UCSD-AML1 (cell line): ENCODE measurements around the gene VWC2.

Source experiments
- DNase-seq: peaks from one replicate; lab custom pipeline; 2025; ENCODE audit not compliant: unreplicated experiment; lab: John Stamatoyannopoulos, UW

Gene VWC2

DNA sequence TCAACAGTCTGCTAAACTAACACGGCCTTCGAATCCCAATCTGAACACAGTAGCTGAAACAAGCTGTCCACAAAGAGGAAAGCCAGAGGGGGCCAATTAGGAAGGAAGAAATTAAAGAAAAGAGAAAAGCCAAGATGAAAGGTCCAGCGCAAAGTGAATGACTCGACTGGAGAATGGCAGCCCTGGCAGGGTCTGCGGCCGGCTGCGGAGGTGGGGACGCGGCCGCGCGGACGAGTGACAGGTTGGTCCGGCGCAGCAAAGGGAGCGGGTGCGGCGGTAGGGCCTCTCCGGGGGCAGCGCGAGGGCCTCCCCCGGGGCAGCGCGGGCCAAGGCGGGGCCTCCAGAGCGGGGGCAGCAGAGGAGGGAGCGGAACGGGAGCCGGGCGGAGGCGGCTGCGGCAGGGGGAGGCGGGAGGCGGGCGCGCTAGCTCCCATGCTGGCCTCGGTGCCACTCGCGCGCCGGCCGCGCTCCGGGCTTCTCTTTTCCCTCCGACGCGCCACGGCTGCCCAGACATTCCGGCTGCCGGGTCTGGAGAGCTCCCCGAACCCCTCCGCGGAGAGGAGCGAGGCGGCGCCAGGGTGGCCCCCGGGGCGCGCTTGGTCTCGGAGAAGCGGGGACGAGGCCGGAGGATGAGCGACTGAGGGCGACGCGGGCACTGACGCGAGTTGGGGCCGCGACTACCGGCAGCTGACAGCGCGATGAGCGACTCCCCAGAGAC, at the start of gene VWC2:
Gene VWC2 (plus strand): TSS at position 421 of the 718 bp plus-strand sequence. CDS start 1,798 bp downstream, outside the sequence.
- DNase-seq = no peak

DNA sequence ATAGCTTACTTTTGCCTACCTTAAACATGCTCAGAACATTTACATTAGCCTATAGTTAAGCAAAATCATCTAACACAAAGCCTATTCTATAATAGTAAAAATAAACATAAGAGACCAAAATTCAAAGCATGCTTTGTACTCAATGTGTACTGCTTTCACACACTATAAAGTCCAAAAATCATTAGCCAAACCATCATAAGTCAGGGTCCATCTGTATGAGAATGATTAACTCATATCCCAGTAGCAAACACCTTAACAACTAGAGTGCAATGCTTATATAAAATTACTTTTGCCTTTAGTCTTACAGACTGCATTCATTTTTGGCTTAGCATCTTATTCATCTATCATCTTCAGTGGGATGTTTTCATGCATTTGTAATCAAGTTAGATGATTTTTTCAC, 49.4 kb upstream of the VWC2 start:
- DNase-seq = no peak

DNA sequence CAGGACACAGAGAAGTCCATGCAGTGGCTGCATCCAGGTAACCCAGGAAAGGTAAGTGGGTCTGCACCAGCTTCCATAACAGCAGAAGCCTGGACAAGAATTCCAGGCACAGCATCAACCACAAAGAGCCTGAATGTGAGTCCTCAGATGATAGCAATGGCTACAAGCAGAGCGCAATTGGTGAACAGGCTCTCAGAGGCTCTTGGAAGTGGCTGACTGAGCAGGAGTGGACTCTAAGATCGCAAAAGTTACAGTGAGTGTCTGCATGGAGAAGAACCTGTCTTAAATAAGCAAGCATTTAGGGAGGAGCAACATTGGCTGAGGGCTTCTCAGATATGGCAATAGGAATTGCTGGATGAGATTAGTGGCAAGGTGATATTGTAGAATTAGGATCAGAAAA, 41.6 kb upstream of the VWC2 start:
- no peak for DNase-seq

DNA sequence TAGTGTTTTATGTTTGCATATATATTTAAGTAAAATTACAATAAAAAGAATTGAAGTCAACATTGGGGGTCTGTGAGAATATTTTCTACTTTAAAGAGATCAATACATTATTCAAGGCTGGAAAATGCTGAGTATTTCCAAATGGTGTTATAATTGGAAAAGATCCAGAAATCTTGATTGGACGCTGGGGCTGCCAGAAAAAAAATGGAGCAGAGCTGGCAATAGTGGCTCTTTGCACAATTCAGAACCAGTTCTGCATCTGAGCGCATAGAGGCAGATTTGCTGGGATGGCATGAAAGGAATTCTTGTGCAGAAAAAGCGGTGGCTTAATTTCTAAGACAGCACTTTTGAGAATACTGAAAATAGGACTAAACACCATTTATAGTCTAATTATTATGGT, 10.8 kb upstream of the VWC2 start:
- no peak for DNase-seq

DNA sequence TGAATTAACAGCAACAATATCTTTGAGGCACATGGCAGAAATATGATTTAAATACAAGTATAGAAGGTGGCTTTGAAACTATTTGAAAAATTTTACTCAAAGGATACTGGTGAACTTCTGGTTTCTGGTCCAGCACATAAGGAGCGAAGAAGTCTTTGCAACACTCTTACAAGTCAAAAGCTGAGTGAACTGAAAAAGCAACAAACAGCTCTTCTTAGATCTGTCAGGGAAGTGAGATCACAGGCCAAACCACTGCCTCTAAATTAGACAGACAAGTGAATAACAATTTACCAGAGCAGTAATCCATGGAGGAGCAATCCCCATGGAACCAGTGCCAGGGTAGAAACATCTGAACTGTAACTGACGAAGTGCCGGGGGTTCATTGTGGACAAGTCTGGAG, 9.6 kb upstream of the VWC2 start:
- DNase-seq = no peak

DNA sequence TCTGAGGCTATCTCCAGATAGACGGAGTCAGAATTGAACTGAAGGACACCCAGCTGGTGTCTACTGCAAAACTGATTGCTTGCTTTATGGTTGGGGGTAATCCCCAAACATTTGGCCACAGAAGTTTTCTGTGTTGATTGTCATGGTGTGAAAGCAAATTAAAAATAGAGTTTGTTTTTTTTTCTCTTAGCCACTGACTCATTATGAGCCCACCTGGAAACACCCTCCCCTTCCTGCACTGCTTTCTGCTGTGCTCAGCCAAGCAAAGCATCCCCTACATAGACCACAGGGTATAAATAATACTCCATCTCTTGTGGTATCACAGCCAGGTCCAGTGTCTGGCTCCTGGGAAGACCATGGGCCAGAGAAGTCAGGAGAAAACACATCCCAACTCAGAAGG, 6.5 kb upstream of the VWC2 start:
- DNase-seq = no peak

DNA sequence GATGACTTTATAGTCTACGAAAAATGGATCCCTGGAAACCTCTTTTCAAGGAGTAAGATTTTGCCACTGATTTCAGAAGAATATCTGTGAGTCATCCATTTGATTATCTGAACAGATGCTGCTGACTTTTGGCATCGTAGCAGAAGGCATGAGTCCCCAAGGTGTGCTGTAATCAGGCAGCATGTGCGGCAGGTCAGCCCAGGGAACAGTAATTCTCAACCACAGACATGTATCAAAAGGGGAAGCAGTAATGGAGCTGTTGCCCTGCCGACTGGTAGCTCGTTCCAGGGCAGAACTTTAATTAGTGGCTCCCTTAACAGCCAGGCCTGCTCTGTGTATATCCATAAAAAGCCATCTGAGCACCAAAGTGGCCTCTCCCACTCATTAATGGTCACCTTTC, 5.7 kb upstream of the VWC2 start:
- no peak for DNase-seq

DNA sequence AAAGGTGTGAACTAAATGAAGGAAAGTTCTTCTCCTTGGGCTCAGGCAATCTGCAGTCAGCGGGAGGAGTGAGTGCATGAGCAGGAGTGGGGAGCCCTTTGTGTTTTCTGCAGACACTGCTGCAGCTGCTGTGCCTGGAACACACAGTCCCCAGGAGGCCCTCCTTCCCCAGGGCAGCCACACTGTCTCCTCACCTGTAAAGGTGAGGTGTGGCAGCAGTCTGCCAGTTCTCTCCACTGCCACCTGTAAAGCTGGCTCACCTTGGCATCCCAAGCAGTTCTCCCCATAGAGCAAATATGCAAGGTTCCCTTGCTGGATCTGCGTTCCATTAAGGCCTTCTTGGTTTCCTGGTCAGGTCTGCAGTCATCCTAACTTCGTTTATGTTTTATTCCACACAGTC, 5.2 kb upstream of the VWC2 start:
- DNase-seq = no peak

DNA sequence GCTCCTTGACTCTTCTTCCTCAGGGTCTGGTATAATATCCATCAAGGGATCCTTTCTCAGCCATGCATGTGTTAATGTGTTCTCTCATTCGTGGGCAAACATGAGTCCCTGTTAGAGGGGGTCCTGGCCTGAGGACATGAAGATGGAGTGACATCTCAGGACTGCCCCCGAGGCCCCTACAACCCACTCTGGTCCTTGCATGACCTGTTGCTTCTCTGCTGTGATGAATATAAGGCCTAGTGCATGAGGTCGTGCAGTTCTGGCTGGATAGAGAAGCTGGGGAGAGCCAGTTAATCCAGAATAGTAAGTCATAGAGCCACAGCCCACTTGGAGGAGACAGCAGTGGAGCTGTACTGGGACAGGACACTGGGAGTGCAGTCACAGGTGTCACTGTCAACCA, 4.6 kb upstream of the VWC2 start:
- no peak for DNase-seq

DNA sequence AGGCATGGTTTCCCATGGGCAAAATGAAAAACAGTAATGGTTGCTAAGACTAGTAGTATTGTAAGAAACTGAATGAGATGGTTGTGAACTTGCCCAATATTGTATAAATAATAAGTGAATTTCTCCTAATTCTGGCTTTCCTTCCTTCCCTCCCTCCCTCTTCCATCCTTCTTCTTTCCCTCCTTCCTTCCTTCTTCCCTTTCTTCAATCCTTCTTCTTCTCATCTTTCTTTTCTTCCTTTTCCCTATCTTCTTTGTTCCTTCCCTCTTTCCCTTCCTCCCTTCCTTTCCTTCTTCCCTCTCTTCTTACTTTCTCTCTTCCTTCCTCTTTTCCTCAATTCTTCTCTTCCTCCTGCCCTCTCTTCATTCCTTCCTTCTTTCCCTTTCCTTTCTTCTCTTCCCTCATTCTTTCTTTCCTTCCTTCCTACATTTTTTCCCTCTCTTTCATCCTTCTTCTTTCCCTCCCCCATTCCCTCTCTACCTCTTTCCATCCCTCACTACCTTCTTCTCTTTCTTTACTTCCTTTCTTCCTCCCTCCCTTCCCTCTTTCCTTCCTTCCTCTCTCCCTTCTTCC, 4.1 kb upstream of the VWC2 start:
- DNase-seq = no peak

DNA sequence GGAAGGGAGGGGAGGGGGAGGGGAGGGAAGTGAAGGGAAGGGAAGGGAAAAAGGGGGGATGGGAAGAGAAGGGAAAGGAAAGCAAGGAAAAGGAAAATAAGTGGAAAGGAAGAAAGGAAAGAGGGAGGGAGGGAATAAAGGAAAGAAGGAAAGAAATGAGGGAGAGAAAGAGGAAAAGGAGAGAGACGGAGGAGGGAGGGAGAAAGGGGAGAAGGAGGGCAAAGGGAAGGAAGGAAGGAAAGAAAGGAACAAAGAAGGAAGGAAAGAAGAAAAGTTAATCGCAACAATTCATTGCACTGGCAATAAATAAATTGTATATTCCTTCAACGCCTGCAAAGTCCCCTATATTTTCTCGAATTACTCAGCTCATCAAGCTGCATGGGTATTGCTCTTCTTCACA, 2.6 kb upstream of the VWC2 start:
- no peak for DNase-seq

DNA sequence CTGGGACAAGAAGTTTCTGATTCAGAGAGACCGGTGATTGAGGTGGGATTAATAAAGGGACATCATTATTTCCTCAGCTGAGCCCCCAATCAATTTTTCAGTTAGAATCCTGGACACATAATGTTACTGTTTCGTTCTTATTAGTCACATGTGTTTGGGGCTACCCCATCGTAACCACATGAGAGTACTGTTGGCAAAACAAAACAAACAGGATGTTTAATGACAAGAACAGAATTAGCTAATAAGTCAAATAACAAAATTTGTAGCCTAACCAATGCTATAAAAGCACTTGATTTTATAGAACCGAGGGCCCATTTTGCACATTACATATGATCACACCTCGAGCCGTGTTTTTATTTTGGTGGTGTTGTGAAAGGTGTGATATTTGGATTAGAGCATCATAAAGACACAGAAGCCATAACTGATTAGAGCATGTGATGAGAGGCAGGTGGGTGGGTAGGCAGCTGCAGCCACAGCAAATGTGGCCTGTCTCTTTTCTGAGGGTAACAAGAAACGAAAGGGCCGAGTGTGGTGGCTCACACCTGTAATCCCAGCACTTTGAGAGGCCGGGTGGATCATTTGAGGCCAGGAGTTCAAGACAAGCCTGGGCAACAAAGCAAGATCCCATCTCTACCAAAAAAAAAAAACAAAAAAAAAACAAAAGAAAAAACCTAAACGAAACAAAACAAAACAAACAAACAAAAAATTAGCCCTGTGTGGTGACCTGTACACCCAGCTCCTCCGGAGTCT, 1.8 kb upstream of the VWC2 start:
- no peak for DNase-seq

DNA sequence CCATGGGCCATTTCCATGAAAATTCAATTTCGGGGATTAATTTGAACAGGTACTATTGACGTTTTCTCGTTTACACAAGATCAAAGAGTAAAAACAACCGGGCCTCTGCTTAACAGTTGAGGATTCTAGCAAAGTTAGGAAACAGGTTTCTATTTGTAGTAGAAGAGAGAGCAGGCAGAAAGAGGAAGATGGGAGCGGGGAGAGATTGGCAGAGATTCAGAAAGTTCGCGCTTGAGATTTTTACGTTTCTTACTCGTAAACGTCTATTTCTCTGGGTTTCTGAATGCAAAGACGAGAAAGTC, 571 bp upstream of the VWC2 start:
- DNase-seq = no peak

DNA sequence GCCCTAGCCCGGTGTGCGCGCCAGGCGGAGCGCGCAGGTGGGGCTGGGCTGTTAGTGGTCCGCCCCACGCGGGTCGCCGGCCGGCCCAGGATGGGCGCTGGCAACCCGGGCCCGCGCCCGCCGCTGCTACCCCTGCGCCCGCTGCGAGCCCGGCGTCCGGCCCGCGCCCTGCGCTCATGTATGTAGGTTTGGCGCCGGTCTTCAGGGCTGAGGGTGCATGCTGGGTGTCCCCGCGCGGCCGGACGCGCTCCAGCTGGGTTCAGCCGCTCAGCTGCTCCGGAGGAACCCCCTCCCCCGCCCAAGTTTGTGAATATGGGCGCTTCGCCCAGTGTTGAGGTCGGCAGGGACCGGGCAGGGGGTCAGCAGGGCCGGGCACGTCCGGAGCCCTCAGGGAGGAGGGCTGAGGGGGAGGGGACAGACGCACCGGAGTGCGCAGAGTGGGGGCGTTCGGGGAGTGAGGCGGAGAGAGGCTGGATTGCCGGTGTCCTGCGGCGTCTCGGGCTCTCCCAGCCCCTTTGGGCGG, 559 bp downstream of the VWC2 start:
- DNase-seq = no peak

DNA sequence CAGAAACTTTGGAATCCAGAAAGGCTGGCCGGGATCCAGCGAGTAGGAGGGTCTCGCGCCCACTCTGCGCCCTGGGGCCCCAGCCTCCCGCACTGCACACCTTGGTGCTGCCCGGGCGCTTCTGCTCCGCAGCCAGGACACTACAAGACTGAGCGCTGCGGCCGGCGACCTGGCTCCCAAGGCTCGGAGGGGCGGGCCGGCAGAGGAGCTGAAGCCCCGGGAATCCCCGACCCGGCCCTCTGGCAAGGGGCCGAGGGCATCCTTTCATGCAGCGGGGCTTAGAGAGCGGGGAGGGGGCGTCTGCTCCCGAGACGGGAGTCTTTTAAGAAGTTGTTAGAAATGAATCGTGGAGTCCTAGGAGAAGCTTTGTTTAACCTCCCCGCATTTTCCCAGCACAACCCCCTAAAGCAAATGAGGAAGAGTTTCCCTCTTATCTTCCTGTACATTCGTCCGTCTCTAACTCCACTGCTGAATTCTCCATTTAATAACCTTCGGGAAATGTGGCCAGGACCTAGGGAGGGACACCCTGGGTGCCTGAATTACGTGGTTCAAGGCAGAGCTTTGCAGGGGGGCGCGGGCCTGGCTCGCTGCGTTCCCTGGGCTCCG, 1.1 kb downstream of the VWC2 start:
- no peak for DNase-seq

DNA sequence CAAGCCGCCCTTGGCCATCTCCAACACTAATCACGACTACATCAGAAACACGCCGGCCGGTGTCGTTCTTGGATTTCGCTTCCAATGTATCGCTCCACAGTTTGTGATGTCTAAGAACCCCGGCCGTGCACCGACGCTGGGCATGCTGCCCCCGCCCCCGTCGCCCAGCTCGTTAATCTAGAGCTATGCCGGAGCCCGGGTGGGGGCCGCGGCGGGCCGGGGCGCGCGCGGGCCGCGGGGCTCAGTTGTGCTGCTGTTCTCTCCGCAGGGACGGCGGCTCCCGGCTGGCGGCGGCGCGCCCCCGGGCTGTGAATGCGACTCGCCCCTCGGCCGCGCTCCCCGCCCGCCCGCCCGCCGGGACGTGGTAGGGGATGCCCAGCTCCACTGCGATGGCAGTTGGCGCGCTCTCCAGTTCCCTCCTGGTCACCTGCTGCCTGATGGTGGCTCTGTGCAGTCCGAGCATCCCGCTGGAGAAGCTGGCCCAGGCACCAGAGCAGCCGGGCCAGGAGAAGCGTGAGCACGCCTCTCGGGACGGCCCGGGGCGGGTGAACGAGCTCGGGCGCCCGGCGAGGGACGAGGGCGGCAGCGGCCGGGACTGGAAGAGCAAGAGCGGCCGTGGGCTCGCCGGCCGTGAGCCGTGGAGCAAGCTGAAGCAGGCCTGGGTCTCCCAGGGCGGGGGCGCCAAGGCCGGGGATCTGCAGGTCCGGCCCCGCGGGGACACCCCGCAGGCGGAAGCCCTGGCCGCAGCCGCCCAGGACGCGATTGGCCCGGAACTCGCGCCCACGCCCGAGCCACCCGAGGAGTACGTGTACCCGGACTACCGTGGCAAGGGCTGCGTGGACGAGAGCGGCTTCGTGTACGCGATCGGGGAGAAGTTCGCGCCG, 1.9 kb downstream of the VWC2 start:
- no peak for DNase-seq

DNA sequence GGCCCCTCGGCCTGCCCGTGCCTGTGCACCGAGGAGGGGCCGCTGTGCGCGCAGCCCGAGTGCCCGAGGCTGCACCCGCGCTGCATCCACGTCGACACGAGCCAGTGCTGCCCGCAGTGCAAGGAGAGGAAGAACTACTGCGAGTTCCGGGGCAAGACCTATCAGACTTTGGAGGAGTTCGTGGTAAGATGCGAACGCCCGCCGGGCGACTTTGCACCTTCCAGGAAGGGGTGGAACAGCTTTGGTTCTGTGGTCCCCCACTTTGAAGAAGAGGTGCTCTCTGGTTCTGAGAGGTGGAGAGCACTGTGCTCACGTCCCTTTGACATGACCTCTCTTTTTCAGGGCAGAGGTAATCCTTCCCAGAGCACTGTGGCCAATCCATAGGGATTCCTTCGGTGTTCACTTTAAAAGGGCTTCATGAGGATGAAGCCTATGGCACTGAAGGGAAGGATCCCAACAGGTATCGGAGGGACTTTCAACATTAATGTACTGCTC, 2.6 kb downstream of the VWC2 start:
- no peak for DNase-seq

DNA sequence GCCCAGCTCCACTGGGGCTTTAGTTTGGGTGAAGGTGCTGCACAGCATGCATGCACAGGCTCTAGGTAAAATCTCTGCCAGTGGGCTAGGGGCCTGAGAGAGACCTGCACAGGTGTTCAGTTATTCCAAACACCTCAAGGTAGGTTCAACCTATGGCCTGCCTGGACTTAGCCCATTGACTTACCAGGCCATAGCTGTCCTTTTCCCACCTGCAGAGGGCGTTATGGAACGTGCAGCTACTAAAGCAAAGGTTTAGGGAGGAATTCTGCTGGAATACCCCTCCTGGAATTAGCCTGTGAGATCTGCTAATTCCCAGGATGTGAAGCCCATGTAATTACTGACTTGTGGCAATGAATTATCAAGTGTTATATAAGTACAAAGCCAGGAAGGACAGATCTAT, 3.6 kb downstream of the VWC2 start:
- DNase-seq = no peak

DNA sequence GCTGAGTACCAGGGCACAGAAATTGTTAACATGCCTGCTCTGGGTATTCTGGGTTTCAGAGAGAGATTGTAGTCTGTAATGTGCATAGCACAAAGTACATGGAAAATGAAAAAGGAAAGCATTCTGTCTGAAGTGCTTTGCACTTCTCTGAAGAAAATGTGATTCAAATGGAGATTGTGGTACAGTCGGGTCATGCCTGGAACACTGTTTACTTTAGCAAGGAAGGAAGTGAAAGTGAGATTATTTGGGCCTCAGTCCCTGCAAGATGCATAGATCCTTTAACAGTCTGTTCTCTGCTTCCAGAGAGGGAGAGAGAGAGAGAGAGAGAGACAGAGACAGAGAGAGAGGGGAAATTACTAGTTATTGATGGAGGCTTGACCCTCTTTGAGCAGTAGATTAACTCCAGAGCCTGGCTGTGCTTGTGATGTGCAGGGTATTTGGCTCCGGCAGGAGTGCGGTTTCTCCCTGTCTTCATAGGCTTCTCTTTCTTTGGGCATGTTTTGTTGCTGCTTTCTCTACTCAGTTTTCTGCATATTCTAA, 5.4 kb downstream of the VWC2 start:
- no peak for DNase-seq

DNA sequence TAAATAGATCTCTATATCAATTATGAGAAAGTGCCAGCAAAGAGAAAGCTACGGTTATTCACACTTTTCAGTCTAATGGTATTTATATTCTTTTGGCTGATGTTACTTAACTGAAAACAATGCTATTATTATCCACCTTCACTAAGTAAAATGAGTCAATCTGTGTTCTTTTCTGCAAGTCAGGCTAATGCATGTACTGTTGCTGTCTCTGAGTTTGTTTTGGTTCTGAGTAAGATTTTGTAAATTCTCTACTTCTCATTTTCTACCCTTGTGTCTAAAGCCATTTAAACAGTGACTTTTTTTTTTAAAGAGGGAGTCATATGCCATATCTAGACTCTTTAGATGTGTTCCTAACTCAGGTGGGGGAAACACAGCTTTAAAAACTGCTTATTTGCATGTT, 7.5 kb downstream of the VWC2 start:
- no peak for DNase-seq

DNA sequence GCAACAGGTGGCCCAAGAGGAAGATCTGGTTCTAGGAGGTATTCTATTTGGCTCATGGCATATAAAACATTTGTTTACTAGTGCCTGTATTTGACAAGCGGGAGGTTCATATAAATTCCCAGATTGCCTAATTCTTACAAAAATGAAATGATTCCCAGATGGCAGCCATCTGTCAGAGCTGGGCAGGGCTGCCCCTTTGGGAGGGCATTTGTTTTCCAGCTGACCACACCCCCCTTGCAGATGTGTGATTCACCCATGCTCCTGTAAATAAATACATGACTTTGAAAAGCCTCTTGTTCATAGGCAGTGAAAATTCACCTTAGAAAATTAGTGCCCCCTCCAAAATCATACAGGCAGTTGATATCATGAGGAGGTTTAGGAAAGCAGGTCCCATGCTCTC, 8.6 kb downstream of the VWC2 start:
- DNase-seq = no peak
